SKM-1 (cell line): ENCODE results near the gene KNG1.
A peak's percentile ranks its signal among the peaks of the same experiment; 100 is the strongest.
"Not testable (repeated sequence)": the region's sequence is repeated elsewhere in the genome, so short reads cannot be mapped to it uniquely, and the experiment has no call there.

Experiments
- DNase-seq: peaks from one replicate; lab custom pipeline; 2025; ENCODE audit not compliant: unreplicated experiment; lab: John Stamatoyannopoulos, UW

Gene KNG1

DNA sequence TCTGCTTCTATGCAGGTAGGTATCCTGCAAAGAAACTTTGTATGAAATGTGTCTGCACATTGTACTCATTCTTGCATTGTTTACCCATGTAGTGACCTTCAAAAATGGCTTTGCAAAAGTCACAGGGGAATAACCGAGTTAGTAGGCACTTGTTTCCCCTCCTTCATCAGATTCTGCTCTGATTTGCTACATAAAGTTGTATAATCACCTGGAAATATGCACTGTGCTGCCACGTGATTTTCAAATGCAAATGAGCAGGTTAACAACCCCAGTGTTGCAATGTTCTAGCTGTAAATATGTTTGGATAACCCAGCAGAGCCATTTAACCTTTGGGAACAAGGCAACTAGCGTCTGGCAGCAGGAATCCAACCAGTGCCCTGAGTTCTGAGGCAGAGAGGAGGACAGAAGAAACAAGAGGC is at the start of gene KNG1:
Gene KNG1 (plus strand): TSS at position 321 of the 419 bp plus-strand sequence. CDS start 184 bp downstream, outside the sequence.
- DNase-seq: no peak

DNA sequence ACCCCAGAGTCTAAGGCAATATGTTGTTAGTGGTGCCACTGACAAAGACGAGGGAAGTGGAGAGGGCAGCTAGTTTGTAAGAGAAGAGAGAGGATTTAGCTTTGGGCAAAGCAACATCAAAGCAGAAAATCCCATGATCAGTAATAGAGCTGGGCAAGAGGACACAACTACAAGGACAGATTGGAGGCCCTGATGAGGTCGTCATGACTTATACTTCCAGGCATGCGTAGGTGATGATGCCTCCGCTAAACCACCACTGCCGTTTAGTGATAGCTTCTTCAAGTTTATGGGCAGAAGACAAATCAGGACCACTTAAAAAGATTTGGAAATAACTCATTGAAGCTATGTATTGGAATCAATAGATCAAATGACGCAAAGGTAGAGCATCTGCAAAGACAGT is 48.7 kb upstream of the KNG1 start:
- DNase-seq: no peak

DNA sequence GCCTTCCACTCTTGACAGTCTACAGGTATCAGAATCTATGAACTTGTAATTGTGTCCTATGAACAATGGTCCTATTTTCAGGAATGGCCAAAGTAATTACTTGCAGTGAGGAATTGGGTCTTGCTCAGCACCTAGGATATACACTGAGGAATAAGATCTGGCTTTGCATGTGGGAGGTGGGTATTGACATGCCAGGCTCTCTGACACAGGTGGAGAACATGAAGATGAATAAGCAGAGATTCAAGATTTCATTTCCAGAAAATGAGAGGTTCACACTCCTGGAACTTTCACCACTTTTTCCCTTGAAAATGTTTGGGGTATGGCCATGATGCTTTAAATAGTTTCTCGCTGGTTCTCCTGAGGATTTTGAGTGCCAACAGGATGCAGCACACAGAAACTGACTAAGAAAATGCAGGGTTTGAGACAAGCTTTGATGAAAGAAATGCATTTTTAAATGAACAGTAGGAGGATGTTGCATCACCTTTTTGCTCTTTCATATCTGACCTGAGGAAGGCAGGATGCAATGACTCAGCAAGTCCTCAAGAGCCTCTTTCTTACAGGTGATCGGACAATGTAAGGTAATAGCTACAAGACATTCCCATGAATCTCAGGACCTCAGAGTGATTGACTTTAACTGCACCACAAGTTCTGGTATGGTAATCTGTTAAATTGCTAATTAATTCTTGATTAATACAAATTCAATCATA is 47.6 kb upstream of the KNG1 start:
- no peak for DNase-seq

DNA sequence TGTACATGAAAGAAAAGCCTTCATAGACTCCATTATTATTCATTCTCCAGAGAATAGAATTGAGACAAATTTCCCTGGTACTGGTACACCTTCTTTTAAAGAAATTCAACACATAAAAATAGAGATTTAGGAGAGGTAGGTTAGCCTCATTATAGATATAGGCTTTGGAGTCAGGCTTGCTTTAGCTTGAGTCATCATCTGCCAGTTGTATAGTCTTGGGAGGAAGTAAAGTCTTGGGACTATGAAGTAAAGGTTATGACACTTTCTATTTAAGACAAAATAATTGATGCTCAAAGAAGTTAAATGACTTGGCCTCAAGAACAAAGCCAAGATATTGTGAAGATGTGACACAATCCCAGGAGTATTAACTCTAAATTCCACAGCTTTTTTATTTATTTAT is 47.0 kb upstream of the KNG1 start:
- DNase-seq: no peak

DNA sequence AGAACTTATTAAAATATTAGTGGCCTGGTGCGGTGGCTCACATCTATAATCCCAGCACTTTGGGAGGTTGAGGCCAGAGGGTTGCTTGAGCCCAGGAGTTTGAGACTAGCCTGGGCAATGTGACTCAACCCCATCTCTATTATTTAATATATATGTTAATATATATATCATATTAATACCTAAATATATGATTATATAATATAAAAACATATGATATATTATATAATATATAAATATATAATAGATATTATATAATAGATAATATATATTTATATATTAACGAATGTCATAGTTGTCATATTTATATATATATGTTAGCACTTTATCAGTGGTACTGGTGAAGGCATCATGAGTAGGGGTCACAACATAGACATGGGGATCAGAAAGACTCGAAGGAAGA is 46.1 kb upstream of the KNG1 start:
- no peak for DNase-seq

DNA sequence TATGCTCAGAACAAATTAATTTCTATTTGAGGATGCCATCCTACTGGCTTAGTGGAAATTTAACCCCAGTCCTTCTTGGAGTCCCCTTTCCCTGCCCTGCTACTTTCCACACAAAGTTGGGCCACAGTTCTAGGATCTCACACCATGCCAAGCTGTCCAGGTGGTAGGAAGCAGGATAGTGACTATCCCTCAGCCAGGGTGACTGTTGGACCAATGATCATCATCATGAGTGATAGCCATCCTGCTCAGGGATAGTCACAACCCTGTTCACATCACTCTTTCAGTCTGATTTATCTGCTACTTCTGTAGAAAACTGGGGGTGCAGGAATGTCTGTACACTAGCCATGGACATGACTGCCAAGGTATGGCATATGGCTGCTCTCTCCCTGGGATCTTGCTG is 38.6 kb upstream of the KNG1 start:
- DNase-seq: no peak

DNA sequence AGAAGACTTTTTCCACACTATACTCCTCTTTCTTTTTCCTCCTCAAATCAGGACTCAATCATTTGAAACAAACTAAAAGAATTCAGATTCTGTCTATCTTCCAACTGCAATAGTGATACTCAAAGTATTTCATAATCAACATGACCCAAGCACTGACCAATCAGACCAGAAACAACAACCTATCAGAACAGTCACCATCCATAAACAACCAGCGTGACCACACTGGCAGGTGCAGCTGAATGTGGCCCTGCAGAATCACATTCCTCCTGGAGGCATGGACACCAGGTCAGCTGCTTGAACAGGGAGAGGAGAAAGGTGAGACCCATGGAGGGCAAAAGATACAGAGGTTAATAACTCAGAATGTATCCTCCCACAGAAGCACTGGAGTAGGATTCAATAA is 38.0 kb upstream of the KNG1 start:
- no peak for DNase-seq

DNA sequence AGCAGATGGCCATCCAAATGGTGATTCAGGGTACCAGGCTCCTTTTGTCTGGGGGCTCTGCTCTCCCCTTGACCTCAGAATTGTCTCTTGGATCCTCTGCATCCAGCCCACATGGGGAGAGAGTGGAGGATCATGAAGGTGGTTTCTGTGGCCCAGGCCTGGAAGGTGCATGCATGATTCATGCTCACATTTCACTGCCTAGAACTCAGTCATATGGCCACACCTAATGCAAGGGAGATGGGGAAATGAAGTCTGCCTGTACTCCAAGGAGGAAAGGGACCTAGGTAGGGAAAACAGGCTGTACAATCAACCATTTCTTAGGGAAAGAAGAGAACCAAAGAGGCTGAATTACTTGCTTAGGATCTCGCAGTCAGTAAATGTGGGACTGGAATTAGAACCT is 36.3 kb upstream of the KNG1 start:
- DNase-seq: no peak

DNA sequence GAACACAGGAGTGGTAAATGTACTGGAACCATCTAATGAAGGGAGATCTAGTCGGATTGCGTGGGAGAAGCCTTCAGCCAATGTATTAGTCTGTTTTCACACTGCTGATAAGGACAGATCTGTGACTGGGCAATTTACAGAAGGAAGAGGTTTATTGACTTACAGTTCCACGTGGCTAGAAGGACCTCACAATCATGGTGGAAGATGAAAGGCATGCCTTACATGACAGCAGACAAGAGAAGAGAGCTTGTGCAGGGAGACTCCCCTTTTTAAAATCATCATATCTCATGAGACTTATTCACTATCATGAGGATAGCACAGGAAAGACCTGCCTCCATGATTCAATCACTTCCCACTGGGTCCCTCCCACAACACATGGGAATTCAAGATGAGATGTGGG is 34.3 kb upstream of the KNG1 start:
- DNase-seq: no peak

DNA sequence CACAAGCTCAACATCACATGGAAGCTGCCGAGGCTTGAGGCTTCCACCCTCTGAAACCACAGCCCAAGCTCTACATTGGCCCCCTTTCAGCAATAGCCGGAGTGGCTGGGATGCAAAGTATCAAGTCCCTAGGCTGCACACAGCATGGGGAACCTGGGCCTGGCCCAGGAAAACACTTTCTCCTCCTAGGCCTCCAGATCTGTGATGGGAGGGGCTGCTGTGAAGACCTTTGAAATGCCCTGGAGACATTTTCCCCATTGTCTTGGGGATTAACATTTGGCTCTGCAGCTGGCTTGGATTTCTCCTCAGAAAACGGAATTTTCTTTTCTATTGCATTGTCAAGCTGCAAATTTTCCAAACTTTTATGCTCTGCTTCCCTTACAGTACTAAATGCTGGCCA is 33.2 kb upstream of the KNG1 start:
- DNase-seq: no peak

DNA sequence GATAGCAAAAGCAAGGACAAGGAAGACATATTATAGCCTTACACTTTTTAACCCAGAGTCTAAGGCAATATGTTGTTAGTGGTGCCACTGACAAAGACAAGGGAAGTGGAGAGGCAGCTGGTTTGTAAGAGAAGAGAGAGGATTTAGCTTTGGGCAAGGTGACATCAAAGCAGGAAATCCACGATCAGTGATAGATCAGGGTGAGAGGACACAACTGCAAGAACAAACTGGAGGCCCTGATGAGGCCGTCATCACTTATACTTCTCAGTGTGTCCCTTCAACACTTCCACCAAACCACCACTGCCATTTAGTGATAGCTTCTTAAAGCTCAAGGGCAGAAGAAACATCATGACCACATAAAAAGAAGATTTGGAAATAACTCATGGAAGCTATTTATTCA is 30.7 kb upstream of the KNG1 start:
- not testable (repeated sequence) for DNase-seq

DNA sequence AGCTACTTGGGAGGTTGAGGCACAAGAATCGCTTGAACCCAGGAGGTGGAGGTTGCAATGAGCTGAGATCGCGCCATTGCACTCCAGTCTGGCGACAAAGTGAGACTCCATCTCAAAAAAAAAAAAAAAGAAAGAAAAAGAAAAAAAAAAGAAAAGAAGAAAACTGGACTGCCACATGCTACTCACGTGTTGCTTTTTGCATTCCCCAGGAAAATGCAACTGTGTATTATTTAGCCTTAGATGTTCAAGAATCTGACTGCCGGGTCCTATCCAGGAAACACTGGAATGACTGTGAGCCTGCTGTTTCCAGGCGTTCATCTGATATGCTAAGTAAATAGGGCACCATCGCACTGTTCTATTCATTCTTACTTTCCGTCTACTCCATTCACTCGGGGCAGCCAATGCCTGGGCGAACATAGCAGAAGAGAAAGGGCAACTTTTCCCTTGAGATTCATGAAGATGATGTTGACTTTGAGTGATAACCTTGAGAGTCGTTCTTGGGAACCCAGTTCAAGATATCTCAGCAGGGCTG is 30.0 kb upstream of the KNG1 start:
- no peak for DNase-seq

DNA sequence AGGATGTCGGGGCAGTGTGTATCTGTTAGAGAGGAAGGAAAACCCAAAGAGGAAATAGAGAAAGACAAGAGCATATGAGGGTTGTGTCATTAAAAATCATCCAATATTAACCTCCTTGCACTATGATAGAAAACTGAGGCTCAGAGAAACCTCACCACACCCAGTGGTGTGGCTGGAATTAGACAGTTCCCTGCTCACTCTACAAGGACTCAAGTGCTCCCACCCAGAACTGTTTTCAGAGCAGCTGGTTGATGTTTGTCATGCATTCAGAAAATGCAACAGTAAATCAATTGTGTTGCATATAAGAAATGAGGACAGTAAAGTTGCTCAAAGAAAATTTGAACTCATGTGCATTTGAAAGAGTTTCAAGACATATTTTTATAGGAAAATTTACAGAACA is 26.9 kb upstream of the KNG1 start:
- DNase-seq: not testable (repeated sequence)

DNA sequence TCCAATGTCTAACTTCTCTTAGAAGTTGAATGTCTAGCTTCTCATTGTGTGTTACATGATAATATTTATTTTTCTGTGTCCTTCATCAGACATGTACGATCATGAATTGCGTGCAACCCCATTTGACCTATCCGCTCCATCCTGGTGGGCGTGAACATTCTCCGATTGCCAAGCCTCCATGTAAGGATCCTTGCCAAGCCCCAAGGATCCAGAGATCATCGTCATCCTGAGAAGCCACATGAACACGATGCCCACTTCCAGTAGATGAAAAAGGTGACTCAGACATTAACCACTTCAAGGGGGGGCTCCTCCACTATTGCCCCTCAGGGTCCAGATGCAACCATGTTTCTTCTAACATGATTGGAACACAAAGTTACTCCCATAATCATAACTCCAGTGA is 25.5 kb upstream of the KNG1 start:
- DNase-seq: no peak

DNA sequence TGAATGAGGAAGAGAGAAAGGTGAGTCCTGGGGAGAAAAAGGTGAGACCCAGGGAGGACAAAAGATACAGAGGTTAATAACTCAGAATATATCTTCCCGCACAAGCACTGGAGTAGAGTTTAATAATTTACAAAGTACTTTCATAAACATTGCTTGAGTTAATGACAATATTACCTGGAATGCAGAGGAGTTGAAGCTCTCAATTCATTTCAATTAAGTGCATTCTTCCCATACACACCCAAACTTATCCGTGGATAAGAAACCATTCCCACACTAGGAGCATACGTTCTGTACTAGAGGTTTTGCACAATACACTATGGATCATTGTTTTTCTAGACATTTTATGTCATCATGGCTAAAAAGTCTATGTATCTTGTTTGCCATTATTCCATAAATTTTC is 23.3 kb upstream of the KNG1 start:
- DNase-seq: no peak

DNA sequence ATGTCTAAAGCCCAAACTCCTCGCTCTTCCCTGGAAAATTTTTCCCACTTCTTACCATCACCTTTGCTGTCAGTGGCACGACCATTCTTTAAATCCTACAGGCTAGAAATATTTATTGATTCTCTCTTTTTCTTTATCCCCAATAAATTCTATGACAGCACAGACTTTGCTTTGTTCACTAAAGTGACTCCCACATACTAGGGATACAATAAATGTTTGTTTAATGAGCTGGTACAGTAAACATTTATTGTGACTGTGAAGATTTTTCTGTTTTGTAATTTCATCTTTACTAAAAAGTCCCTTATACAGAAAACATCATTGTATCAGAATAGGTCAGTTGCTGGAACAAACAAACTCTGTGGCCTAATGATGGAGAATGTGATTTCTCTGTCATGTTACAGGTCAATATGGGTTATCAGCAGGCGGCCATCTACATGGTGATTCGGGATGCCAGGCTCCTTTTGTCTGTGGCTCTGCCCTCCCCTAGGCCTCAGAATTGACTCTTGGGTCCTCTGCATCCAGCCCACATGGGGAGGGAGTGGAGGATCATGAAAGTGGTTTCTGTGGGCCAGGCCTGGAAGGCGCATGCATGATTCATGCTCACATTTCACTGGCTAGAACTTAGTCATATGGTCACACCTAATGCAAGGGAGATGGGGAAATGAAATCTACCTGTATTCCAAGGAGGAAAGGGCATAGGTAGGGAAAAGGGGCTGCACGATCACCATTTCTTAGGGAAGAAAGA is 22.7 kb upstream of the KNG1 start:
- no peak for DNase-seq

DNA sequence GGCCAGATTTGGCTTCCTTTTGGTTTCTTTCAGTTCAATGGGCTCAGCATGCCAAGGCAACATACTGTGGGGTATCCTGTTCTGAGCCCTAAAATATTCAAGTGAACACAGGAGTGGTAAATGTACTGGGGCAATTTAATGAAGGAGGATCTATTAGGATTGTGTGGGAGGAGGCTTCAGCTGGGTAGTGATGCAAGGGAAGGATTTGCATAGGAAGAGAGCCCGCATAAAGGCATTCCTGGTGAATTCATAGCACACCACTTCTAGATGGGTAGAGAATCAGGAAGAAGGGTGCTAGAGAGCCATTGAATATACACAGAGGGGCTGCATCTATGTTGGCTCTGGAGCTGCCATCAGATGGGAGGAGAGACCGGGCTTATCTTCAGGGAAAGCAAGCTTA is 20.6 kb upstream of the KNG1 start:
- DNase-seq: no peak

DNA sequence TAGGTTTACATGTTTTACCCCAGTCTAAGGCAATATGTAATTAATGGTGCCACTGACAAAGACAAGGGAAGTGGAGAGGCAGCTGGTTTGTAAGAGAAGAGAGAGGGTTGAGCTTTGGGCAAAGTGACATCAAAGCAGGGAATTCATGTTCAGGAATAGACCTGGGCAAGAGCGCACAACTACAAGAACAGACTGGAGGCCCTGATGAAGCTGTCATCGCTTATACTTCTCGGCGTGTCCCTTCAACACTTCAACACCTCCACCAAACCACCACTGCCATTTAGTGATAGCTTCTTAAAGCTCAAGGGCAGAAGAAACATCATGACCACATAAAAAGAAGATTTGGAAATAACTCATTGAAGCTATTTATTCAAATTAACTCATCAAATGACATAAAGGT is 19.6 kb upstream of the KNG1 start:
- no peak for DNase-seq

DNA sequence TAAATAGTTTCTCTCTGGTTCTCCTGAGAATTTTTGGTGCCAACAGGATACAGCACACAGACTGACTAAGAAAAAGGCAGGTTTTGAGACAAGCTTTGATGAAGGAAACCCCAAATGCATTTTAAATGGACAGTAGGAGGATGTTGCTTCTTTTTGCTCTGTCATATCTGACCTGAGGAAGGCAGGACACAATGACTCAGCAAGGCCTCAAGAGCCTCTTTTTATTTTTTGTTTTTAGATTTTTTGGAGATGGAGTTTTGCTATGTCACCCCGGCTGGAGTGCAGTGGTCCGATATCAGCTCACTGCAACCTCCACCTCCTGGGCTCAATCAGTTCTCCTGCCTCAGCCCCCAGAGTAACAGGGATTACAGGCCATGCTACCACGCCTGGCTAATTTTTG is 16.9 kb upstream of the KNG1 start:
- DNase-seq: no peak

DNA sequence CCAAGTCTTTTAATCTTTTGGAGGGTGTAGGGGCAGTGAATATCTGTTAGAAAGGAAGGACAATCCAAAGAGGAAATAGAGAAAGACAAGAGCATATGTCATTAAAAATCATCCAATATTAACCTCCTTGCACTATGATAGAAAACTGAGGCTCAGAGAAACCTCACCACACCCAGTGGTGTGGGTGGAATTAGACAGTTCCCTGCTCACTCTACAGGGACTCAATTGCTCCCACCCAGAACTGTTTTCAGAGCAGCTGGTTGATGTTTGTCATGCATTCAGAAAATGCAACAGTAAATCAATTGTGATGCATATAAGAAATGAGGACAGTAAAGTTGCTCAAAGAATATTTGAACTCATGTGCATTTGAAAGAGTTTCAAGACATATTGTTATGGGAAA is 14.7 kb upstream of the KNG1 start:
- not testable (repeated sequence) for DNase-seq

DNA sequence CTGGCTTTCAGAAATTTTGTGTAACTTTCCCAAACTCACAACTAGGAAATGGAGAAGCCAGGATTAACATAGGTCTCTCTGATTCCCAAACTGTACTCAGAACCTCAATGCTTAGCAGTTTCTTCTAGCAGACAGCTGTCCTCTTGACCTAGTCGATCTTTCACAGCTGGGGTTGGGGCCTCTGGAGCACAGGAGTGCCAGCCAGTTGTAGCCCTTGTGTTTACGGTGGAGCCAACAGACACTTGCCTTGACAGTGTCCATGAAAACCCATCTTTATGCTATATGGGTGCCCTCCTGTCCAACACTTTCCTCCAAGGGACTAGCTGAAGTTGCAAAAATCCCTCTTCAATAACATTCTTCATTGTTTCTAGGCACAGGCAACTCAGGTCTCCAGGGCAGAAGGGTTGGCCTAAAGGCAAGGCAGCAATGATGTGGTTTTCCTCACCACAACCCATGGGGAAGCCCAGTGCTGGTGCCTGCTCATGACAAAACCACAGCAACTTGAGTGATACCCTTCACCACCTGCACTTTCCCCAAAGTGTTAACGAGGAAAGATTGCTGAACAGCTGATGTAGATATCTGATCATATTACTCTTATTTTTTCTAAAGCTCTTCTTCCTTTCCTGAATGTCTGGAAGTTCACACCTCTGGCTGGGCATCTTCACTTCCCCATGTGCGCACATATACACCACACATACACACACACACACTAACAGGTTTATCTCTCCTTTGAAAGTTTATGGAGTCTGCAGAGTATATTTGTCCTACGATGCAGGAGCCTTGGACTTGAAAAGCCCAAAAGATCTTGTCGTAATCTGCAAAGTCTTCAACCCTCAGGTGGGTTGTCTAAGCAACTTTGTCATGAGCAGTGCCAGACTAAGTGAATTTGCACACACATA is 11.0 kb upstream of the KNG1 start:
- DNase-seq: peak; percentile 4
